Activated T-cell treated with anti-CD3 and anti-CD28 coated beads, Interleukin-2, amount 50 U/mL, for 24 hours (primary cell): ENCODE data around the gene CLIP4.

ENCODE experiments used
- DNase-seq: peaks from one replicate; pipeline ENCODE4 v3.0.0-alpha.2; 2020
- H3K27ac Mint-ChIP-seq: 2 replicates; pipeline ENCODE4 v1.8.0; 2020; ENCODE audit warnings: mild to moderate bottlenecking, mixed read lengths
- H3K27me3 Mint-ChIP-seq: 2 replicates; pipeline ENCODE4 v1.8.0; 2020; ENCODE audit warnings: mixed read lengths
- H3K36me3 Mint-ChIP-seq: 2 replicates; pipeline ENCODE4 v1.8.0; 2020; ENCODE audit warnings: low read depth, mixed read lengths
- H3K4me1 Mint-ChIP-seq: 2 replicates; pipeline ENCODE4 v1.8.0; 2020; ENCODE audit warnings: low read depth, mixed read lengths
- H3K4me3 Mint-ChIP-seq: 2 replicates; pipeline ENCODE4 v1.8.0; 2020; ENCODE audit warnings: mild to moderate bottlenecking, moderate library complexity, mixed read lengths
- H3K9me3 Mint-ChIP-seq: 2 replicates; pipeline ENCODE4 v1.8.0; 2020; ENCODE audit warnings: mixed read lengths

CLIP4 gene

GRCh38 chr2:29206941-29207340 is 91.7 kb downstream of the CLIP4 start:
- no peaks in the 10 kb centered on the region for H3K4me1 Mint-ChIP-seq

GRCh38 chr2:29207352-29208148 is 92.3 kb downstream of the CLIP4 start:
- Mint-ChIP-seq H3K4me1 (no peaks in the 10 kb centered on the region), H3K4me3 (no peak overlapping the region), H3K9me3 (no peaks in the 10 kb centered on the region), H3K36me3 (peaks cover 2% of the 10 kb centered on the region), H3K27me3 (no peaks in the 10 kb centered on the region), H3K27ac (no peak overlapping the region)
- DNase-seq: no peak

More at GRCh38 chr2:29206941-29207340, 91.7 kb downstream of the CLIP4 start:
- DNase-seq: no peak
- no peak overlapping the region for H3K4me3 Mint-ChIP-seq
- H3K9me3 Mint-ChIP-seq: no peaks in the 10 kb centered on the region
- no peaks in the 10 kb centered on the region for H3K27me3 Mint-ChIP-seq
- peaks cover 2% of the 10 kb centered on the region for H3K36me3 Mint-ChIP-seq
- no peak overlapping the region for H3K27ac Mint-ChIP-seq

DNA sequence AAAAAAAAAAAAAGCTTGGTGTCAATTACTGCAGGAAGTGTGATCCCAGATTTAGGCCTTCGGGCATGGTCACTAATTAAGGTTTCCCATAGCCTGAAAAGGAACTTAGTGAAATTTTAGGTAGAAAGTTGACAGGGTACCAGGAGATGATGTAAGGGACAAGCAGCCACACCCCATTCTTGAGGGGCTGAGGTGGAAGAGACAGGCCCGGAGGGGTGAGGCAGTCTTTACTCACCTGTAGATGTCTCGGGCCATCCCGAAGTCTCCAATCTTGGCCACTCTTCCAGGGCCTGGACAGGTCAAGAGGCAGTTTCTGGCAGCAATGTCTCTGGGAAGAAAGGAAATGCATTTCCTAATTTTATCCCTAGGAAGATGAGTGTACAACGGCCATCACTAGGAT is 94.3 kb downstream of the CLIP4 start:
- Mint-ChIP-seq H3K27ac (no peak overlapping the region), H3K4me1 (peaks cover 1% of the 10 kb centered on the region), H3K27me3 (no peaks in the 10 kb centered on the region), H3K36me3 (peaks cover 2% of the 10 kb centered on the region), H3K4me3 (no peak overlapping the region), H3K9me3 (no peaks in the 10 kb centered on the region)
- no peak for DNase-seq

GRCh38 chr2:29212009-29212408 is 96.8 kb downstream of the CLIP4 start:
- H3K27ac Mint-ChIP-seq: no peak overlapping the region
- H3K9me3 Mint-ChIP-seq: no peaks in the 10 kb centered on the region
- H3K36me3 Mint-ChIP-seq: no peaks in the 10 kb centered on the region
- H3K4me1 Mint-ChIP-seq: peaks cover 1% of the 10 kb centered on the region
- H3K4me3 Mint-ChIP-seq: no peak overlapping the region
- DNase-seq: no peak
- H3K27me3 Mint-ChIP-seq: no peaks in the 10 kb centered on the region

GRCh38 chr2:29213888-29214291 is 98.7 kb downstream of the CLIP4 start:
- H3K27ac Mint-ChIP-seq: no peak overlapping the region
- H3K36me3 Mint-ChIP-seq: no peaks in the 10 kb centered on the region
- H3K9me3 Mint-ChIP-seq: no peaks in the 10 kb centered on the region
- no peak for DNase-seq
- H3K4me1 Mint-ChIP-seq: peaks cover 1% of the 10 kb centered on the region
- no peak overlapping the region for H3K4me3 Mint-ChIP-seq
- H3K27me3 Mint-ChIP-seq: no peaks in the 10 kb centered on the region

DNA sequence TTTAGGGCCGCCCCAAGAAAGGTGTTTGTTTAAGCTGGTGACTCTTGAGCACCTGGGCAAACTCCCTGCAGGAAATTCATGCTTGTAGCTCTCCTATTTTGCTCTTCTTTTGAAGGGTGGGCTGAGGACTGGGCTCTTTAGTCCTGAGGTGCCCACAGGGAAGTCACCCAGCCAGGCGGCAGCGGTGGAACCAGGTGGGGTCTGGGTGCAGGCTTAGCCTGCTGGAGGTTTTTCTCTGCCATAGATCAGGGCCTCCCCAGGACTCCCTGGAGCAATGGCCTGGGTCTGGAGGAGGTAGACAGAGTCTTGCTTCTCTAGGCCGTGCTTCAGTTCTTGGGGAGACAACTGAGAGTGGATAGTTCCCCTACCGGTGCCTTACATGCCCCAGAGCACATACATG is 99.9 kb downstream of the CLIP4 start:
- no peaks in the 10 kb centered on the region for H3K36me3 Mint-ChIP-seq
- H3K4me3 Mint-ChIP-seq: no peak overlapping the region
- DNase-seq: no peak
- no peaks in the 10 kb centered on the region for H3K9me3 Mint-ChIP-seq
- peaks cover 1% of the 10 kb centered on the region for H3K4me1 Mint-ChIP-seq
- no peaks in the 10 kb centered on the region for H3K27me3 Mint-ChIP-seq
- H3K27ac Mint-ChIP-seq: no peak overlapping the region

DNA sequence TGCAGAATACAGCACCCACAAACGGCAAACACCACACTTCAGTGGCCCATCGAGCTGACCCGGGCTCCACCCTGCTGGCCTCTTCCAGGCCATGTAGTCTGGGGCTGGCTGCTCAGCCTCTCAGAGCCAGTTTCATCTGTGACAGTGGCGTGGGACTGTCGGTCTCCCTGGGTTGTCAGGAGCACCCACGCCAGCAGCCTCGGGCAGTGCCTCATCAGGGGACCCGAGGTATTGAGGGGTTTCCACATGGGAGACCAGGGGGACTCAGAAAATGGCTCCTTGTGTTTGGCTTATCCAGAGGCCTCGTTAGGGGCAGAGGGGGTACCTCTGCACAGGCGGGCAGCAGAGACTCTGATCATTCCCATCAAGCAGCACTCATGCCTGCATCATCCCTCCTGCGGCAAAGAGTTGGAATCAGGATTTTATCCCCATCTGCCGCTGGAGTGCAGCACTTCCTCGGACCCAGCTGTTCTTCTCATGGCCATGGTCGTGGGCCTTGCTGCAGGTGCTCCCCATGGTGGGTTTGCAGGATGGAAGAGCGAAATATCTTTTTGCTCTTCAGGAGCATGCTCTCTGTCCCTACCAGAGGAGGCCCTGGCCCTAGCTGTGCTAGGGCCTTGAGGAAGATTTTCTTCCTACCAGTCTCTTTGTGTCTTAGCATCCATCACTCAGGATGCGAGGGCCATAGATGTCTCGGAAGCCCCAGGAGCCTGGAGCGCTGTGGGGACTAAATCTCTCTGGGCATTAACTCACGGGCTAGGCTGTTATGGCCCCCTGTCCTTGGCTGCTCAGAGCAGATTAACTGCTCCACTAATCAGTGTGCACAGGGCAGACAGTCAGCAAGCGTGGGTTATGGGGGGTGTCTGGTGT is 100.8 kb downstream of the CLIP4 start:
- H3K27me3 Mint-ChIP-seq: no peaks in the 10 kb centered on the region
- no peak for DNase-seq
- H3K9me3 Mint-ChIP-seq: no peaks in the 10 kb centered on the region
- peaks cover 1% of the 10 kb centered on the region for H3K4me1 Mint-ChIP-seq
- H3K4me3 Mint-ChIP-seq: no peak overlapping the region
- no peaks in the 10 kb centered on the region for H3K36me3 Mint-ChIP-seq
- H3K27ac Mint-ChIP-seq: no peak overlapping the region

GRCh38 chr2:29216609-29216909 is 101.3 kb downstream of the CLIP4 start:
- H3K27ac Mint-ChIP-seq: no peak overlapping the region
- no peaks in the 10 kb centered on the region for H3K36me3 Mint-ChIP-seq

DNA sequence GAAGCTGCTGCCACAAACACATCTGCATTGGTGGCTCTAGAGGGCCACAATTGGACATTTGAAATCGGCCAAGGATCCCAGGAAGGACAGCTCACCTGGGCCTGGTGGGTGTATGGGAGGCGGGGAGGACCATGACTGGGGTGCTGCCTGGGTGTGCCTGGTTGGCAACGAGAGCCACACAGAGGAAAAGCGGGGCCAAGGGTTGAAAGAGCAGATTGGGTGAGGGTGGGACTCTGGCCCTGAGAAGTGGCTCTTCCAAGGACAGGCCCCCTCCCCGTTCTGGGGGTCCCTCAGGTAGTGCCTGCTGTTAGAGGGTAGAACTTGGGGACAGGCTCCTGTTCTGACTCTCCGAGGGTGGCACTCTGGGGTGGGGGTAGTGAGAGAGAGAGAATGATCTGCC is 102.9 kb downstream of the CLIP4 start:
- Mint-ChIP-seq H3K36me3 (no peaks in the 10 kb centered on the region), H3K4me3 (no peak overlapping the region), H3K27ac (no peak overlapping the region), H3K27me3 (no peaks in the 10 kb centered on the region), H3K4me1 (peaks cover 1% of the 10 kb centered on the region), H3K9me3 (no peaks in the 10 kb centered on the region)
- DNase-seq: no peak

More at GRCh38 chr2:29216609-29216909, 101.3 kb downstream of the CLIP4 start:
- DNase-seq: no peak
- H3K27me3 Mint-ChIP-seq: no peaks in the 10 kb centered on the region
- peaks cover 1% of the 10 kb centered on the region for H3K4me1 Mint-ChIP-seq
- no peaks in the 10 kb centered on the region for H3K9me3 Mint-ChIP-seq
- no peak overlapping the region for H3K4me3 Mint-ChIP-seq

GRCh38 chr2:29218550-29219125 is 103.4 kb downstream of the CLIP4 start:
- Mint-ChIP-seq H3K4me1 (peaks cover 1% of the 10 kb centered on the region), H3K36me3 (no peaks in the 10 kb centered on the region), H3K27me3 (no peaks in the 10 kb centered on the region), H3K9me3 (no peaks in the 10 kb centered on the region), H3K4me3 (no peak overlapping the region), H3K27ac (no peak overlapping the region)
- DNase-seq: no peak

GRCh38 chr2:29219374-29219773 is 104.2 kb downstream of the CLIP4 start:
- DNase-seq: no peak
- Mint-ChIP-seq H3K4me3 (no peak overlapping the region), H3K27me3 (peaks cover 1% of the 10 kb centered on the region), H3K27ac (no peak overlapping the region), H3K36me3 (no peaks in the 10 kb centered on the region), H3K4me1 (no peaks in the 10 kb centered on the region), H3K9me3 (no peaks in the 10 kb centered on the region)

GRCh38 chr2:29220506-29221270 is 105.5 kb downstream of the CLIP4 start:
- no peaks in the 10 kb centered on the region for H3K4me1 Mint-ChIP-seq
- H3K27ac Mint-ChIP-seq: no peak overlapping the region
- no peaks in the 10 kb centered on the region for H3K36me3 Mint-ChIP-seq
- peaks cover 8% of the 10 kb centered on the region for H3K27me3 Mint-ChIP-seq
- H3K4me3 Mint-ChIP-seq: no peak overlapping the region
- H3K9me3 Mint-ChIP-seq: no peaks in the 10 kb centered on the region
- DNase-seq: no peak

DNA sequence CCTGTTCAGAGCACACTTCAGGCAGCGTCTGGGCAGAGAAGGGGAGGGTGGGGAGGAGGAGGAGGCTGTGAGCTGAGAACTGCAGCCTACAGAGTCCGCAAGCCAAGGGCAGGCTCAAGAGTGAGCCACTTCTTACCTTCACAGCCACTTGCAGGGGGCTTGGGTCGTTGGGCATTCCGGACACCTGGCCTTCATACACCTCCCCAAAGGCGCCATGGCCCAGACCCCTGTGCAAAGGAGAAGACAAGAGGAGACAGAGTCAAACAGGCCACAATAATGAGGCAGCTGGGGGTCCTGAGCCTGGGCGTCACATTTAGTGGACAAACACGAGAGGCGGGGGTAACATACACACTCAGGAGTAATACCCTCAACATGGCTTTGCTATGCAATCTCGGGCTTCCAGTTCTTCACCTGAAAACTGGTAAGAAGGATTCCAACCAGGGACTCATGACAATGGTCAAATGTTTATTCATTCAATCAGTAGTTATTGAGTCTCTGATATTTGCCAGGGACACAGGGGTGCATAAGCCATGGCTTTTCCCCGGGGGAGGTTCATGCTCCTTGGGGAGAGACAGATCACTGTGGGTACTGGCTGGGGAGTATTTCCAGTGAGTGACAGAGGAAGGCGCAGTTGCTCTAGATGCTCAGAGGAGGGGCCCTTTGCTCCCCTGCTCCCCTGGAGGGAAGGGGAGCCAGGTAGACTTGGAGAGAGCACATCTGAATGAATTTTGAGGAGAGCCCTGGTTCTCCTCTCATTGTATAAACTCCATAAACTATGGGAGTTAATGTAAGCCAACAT is 107.4 kb downstream of the CLIP4 start:
- H3K27ac Mint-ChIP-seq: no peak overlapping the region
- H3K9me3 Mint-ChIP-seq: no peaks in the 10 kb centered on the region
- no peaks in the 10 kb centered on the region for H3K36me3 Mint-ChIP-seq
- H3K4me1 Mint-ChIP-seq: no peaks in the 10 kb centered on the region
- H3K27me3 Mint-ChIP-seq: peaks cover 19% of the 10 kb centered on the region
- no peak overlapping the region for H3K4me3 Mint-ChIP-seq
- no peak for DNase-seq

DNA sequence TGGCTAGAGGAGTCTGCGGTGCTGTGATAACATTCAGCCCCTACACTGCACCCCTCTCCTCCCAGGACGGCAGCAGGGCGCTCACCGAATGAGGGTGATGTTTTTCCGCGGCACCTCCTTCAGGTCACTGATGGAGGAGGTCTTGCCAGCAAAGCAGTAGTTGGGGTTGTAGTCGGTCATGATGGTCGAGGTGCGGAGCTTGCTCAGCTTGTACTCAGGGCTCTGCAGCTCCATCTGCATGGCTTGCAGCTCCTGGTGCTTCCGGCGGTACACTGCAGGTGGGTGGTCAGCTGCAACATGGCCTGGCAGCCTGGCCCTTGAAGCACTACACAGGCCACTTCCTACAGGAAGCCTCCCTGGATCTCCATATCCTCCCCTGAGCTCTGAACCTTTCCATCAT is 108.0 kb downstream of the CLIP4 start:
- Mint-ChIP-seq H3K36me3 (no peaks in the 10 kb centered on the region), H3K27ac (no peak overlapping the region), H3K4me3 (no peak overlapping the region), H3K4me1 (no peaks in the 10 kb centered on the region), H3K27me3 (peaks cover 26% of the 10 kb centered on the region), H3K9me3 (no peaks in the 10 kb centered on the region)
- DNase-seq: no peak
